Karpas-422 (cell line): ENCODE measurements around the gene GAB2. TPM values are rescaled to one million over a fixed set of nuclear protein-coding genes. Genes with fewer than 3 reads are reported as not detected.
"Not testable (repeated sequence)": the region's sequence is repeated elsewhere in the genome, so short reads cannot be mapped to it uniquely, and the experiment has no call there.

Source experiments
- DNase-seq: peaks from one replicate; pipeline ENCODE4 v3.0.0-alpha.2; 2015
- H2AFZ ChIP-seq: fragments of 200-600 bp; sonication (generic); 2 replicates; pipeline ENCODE4 v1.6.1; 2014; ENCODE audit warnings: antibody characterized with exemption, low read length, mixed read lengths
- H3K27ac ChIP-seq: fragments of 200-600 bp; sonication (generic); 2 replicates; pipeline ENCODE4 v1.5.1; 2014; ENCODE audit warnings: mild to moderate bottlenecking, low read length, moderate library complexity
- H3K27me3 ChIP-seq: fragments of 200-600 bp; sonication (generic); 2 replicates; pipeline ENCODE4 v1.6.1; 2014; ENCODE audit warnings: low read length, mixed read lengths
- H3K36me3 ChIP-seq: fragments of 200-600 bp; sonication (generic); 2 replicates; pipeline ENCODE4 v1.6.1; 2014; ENCODE audit warnings: low read length, mixed read lengths; ENCODE audit not compliant: insufficient read depth
- H3K4me1 ChIP-seq: fragments of 200-600 bp; sonication (generic); 2 replicates; pipeline ENCODE4 v1.6.1; 2014; ENCODE audit warnings: mild to moderate bottlenecking, low read length, mixed read lengths
- H3K4me2 ChIP-seq: fragments of 200-600 bp; sonication (generic); 2 replicates; pipeline ENCODE4 v1.6.1; 2014; ENCODE audit warnings: low read length, low read depth, mild to moderate bottlenecking; ENCODE audit not compliant: poor library complexity, severe bottlenecking
- H3K4me3 ChIP-seq: fragments of 200-600 bp; sonication (generic); 2 replicates; pipeline ENCODE4 v1.5.1; 2014; ENCODE audit warnings: mild to moderate bottlenecking, antibody characterized with exemption, low read length, mixed read lengths
- H3K79me2 ChIP-seq: fragments of 200-600 bp; sonication (generic); 2 replicates; pipeline ENCODE4 v1.6.1; 2014; ENCODE audit warnings: mild to moderate bottlenecking, low read length, mixed read lengths
- H3K9ac ChIP-seq: fragments of 200-600 bp; sonication (generic); 2 replicates; pipeline ENCODE4 v1.6.0; 2014; ENCODE audit warnings: low read length
- H3K9me2 ChIP-seq: fragments of 200-600 bp; sonication (generic), shearing (Covaris generic); replicated peaks from 2 replicates; pipeline ENCODE4 v1.6.0; 2014; ENCODE audit warnings: mild to moderate bottlenecking, low read length, moderate library complexity; ENCODE audit not compliant: insufficient read depth
- H3K9me3 ChIP-seq: fragments of 300-700, 200-600 bp; sonication (generic); 2 replicates; pipeline ENCODE4 v1.6.1; 2014; ENCODE audit warnings: low read length, mixed read lengths
- H4K20me1 ChIP-seq: fragments of 200-600 bp; sonication (generic); 2 replicates; pipeline ENCODE4 v1.6.1; 2014; ENCODE audit warnings: mild to moderate bottlenecking, antibody characterized with exemption, low read length, low read depth; ENCODE audit not compliant: insufficient read depth
- total RNA-seq: library from RNA; depleted of rRNA; stranded (reverse); fragments of >200 nt; shearing (Covaris generic); gene quantifications from 2 replicates; pipeline ENCODE4 v1.2.3, GENCODE V29; 2014; ENCODE audit warnings: low replicate concordance

The GAB2 gene
- total RNA-seq, 1 experiment from 2014 or later, result 2.7 TPM

DNA sequence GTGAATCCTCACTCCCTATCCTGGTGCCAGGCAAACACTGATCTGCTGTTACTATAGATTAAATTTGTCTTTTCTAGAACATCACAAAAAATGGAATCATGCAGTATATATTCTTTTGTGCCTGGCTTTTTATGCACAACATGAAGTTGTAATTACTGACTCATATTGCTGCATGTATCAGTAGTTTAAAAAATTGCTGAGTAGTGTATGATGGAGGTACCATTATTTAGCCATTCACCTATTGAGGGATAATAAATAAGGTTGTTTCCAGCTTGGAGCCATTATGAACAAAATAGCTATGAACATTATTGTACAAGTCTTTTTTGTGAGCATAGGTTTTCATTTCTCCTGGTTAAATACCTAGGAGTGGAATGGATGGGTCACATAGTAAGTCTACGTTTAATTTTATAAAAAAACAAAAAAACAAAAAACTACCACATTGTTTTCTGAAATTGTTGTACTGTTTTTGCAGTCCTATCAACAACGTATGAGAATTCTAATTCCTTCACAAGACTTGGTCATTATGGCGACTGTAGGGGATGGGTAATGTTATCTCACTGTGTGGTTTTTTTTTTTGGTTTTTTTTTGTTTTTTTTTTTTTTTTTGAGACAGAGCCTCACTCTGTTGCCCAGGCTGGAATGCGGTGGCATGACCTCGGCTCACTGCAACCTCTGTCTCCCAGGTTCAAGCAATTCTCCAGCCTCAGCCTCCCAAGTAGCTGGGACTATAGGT is 117.3 kb downstream of the GAB2 start:
- H3K27me3 ChIP-seq, result no peaks in the 10 kb centered on the region
- H3K36me3 ChIP-seq, result no peaks in the 10 kb centered on the region
- no peak overlapping the region for H2AFZ ChIP-seq
- H3K4me1 ChIP-seq, result peaks cover 5% of the 10 kb centered on the region
- no peaks in the 10 kb centered on the region for H4K20me1 ChIP-seq
- DNase-seq, result no peak
- no peak overlapping the region for H3K27ac ChIP-seq
- no peak overlapping the region for H3K4me3 ChIP-seq
- H3K4me2 ChIP-seq, result no peak overlapping the region
- H3K9ac ChIP-seq, result no peak overlapping the region
- H3K9me3 ChIP-seq, result no peaks in the 10 kb centered on the region
- H3K79me2 ChIP-seq, result no peaks in the 10 kb centered on the region
- H3K9me2 ChIP-seq, result no peaks in the 10 kb centered on the region

DNA sequence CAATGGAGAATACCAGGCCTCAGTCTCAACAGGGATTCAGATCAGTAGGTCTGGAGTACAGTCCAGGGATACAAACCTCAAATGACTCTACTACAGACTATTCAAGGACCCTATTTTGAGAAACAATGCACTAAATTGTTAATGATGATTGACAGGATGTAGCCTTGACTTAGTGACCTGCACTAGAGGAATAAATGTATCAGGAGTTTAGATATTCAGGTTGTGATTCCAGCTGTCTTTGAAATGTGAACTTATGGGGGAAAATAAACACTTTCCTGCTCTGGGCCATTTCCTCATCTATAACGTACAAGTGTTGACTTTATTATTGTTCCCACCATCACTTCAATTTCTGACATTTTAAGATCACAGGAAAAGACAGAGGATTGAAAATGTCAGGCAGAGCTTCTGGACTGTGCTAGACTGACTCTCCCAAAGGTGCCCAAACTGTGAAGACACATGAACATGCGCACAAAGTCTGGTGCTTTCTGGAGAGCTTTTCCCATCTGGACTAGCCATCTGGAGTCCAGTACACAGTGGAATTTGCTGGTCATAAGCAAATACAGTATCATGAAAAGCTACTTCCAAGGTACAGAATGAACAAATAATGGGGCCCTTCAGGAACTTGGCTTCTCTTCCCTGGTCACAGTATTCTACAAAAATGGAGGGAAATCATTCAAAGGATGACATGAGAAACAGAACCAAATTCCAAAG is 118.5 kb downstream of the GAB2 start:
- H3K79me2 ChIP-seq, result no peaks in the 10 kb centered on the region

DNA sequence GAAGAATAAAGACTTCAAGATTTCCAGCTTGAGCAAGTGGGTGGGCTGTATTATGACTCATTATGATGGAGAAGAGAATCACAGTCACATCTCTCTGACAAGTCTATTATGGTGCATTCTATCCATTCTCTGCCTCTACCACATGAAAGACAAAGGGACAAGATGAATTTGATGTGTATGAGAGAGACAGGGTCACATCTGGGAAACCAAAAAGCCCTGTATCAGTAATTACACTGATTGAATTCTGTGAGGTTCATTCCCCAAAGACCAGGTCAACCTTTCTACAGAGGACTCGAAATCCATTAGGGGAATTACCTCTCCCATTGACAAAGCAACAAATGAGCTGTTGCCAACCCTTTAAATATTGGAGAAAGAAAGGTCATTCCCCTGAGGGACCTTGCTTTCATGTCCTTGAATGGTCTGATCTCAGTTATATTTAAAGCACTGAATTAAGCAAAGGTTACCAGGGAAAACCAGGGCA is 119.3 kb downstream of the GAB2 start:
- Histone ChIP-seq H3K79me2 (no peaks in the 10 kb centered on the region), H3K9me2 (no peaks in the 10 kb centered on the region), H3K27ac (no peak overlapping the region), H3K36me3 (no peaks in the 10 kb centered on the region), H4K20me1 (no peaks in the 10 kb centered on the region), H2AFZ (no peak overlapping the region), H3K27me3 (no peaks in the 10 kb centered on the region), H3K9ac (no peak overlapping the region), H3K9me3 (no peaks in the 10 kb centered on the region), H3K4me1 (peaks cover 5% of the 10 kb centered on the region), H3K4me2 (no peak overlapping the region), H3K4me3 (no peak overlapping the region)
- DNase-seq, result no peak

More for the DNA sequence above, 118.5 kb downstream of the GAB2 start:
- Histone ChIP-seq H3K27me3 (no peaks in the 10 kb centered on the region), H3K36me3 (no peaks in the 10 kb centered on the region), H3K4me1 (peaks cover 5% of the 10 kb centered on the region), H3K9me3 (no peaks in the 10 kb centered on the region), H3K9ac (no peak overlapping the region), H2AFZ (no peak overlapping the region), H3K4me2 (no peak overlapping the region), H3K9me2 (no peaks in the 10 kb centered on the region), H3K27ac (no peak overlapping the region), H4K20me1 (no peaks in the 10 kb centered on the region), H3K4me3 (no peak overlapping the region)
- DNase-seq, result no peak

DNA sequence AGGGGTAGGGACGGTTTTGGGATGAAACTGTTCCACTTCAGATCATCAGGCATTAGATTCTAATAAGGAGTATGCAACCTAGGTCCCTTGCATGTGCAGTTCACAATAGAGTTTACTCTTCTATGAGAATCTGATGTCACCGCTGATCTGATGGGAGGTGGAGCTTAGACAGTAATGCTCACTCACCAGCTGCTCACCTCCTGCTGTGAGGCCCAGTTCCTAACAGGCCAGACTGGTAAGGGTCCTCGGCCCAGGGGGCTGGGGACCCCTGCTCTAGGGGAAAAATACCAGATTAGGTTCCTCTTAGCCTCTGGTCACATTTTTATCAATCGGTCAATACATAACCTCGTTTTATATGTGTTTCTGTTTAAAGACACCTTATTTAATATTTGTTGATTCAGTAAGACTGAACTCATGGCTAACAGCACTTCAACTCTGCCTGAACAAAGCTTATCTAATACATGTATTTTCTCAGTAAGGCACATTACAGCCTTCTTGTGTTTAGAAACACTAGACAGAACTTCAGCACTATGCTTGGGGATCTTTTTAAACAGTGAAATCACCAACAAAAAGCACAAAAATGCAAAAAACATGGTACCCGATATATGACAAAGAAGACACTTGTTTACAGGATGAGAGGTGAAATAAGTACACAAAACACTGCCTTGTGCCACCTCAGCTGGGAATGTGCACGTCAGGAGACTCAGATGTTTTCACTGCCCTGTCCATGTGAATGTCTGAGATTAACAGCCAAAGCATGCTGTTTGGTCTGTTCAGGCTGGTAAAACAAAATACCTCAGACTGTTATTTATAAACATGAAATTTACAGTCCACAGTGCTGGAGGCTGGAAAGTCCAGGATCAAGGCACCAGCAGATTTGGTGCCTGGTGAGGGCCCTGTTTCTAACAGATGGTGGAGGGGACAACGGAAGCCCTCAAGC is 121.4 kb downstream of the GAB2 start:
- no peaks in the 10 kb centered on the region for H3K27me3 ChIP-seq
- no peak overlapping the region for H2AFZ ChIP-seq
- H3K9ac ChIP-seq, result no peak overlapping the region
- no peaks in the 10 kb centered on the region for H3K9me3 ChIP-seq
- no peaks in the 10 kb centered on the region for H4K20me1 ChIP-seq
- H3K9me2 ChIP-seq, result no peaks in the 10 kb centered on the region
- no peak overlapping the region for H3K4me3 ChIP-seq
- no peaks in the 10 kb centered on the region for H3K4me1 ChIP-seq
- DNase-seq, result no peak
- no peak overlapping the region for H3K27ac ChIP-seq
- no peaks in the 10 kb centered on the region for H3K36me3 ChIP-seq
- no peak overlapping the region for H3K4me2 ChIP-seq
- H3K79me2 ChIP-seq, result no peaks in the 10 kb centered on the region

DNA sequence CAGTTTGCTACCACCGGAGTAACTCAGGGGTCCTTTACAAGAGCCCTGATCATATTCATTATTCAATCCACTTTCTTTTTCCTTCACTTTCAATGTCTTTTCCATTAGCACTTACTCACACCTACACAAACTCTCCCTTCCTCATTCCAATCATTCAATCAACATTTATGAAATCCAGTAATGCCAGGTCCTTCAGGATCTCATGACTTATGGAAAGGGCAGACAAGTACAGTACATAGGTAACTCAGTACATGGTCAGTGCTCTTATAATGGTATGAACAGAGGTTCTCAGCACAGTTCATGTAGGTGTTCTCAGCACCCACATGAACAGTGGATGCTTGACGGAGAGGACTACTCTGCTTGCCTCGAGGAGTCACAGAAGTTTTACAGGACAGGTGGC is 122.3 kb downstream of the GAB2 start:
- H3K4me1 ChIP-seq, result no peaks in the 10 kb centered on the region
- H3K79me2 ChIP-seq, result no peaks in the 10 kb centered on the region

DNA sequence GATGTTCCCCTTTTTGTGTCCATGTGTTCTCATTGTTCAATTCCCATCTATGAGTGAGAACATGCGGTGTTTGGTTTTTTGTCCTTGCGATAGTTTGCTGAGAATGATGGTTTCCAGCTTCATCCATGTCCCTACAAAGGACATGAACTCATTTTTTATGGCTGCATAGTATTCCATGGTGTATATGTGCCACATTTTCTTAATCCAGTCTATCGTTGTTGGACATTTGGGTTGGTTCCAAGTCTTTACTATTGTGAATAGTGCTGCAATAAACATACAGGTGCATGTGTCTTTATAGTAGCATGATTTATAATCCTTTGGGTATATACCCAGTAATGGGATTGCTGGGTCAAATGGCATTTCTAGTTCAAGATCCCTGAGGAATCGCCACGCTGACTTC is 123.5 kb downstream of the GAB2 start:
- not testable (repeated sequence) for H3K4me1 ChIP-seq, H2AFZ ChIP-seq, H3K36me3 ChIP-seq, H3K9ac ChIP-seq, H3K79me2 ChIP-seq, H3K4me2 ChIP-seq, H4K20me1 ChIP-seq, H3K9me3 ChIP-seq, H3K4me3 ChIP-seq, H3K9me2 ChIP-seq, H3K27me3 ChIP-seq, DNase-seq, H3K27ac ChIP-seq

More for the DNA sequence above, 122.3 kb downstream of the GAB2 start:
- no peaks in the 10 kb centered on the region for H4K20me1 ChIP-seq
- H3K9me2 ChIP-seq, result no peaks in the 10 kb centered on the region
- DNase-seq, result no peak
- no peak overlapping the region for H3K27ac ChIP-seq
- H3K4me2 ChIP-seq, result no peak overlapping the region
- no peaks in the 10 kb centered on the region for H3K9me3 ChIP-seq
- no peak overlapping the region for H3K9ac ChIP-seq
- no peaks in the 10 kb centered on the region for H3K27me3 ChIP-seq
- H3K36me3 ChIP-seq, result no peaks in the 10 kb centered on the region
- H2AFZ ChIP-seq, result no peak overlapping the region
- H3K4me3 ChIP-seq, result no peak overlapping the region

DNA sequence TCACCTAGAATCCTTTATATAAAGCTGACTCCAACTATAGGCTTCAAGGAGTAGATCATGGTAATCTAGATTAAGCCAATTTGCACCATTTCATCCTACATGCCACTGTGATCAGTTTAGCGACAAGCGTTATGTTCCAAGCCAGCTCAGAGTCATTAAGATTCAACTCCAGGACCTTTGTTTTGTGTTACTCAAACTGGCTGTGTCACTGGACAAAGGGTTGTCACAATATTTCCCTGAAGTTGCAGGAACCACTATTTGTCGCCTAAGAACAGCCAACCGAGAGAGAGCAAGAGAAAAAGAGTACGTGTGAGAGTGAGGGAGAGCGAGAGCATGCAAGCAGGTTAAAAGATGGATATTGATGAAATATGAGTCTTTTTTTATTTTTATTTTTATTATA is 124.1 kb downstream of the GAB2 start:
- no peaks in the 10 kb centered on the region for H3K36me3 ChIP-seq
- DNase-seq, result no peak
- H3K4me1 ChIP-seq, result no peaks in the 10 kb centered on the region
- H3K27me3 ChIP-seq, result no peaks in the 10 kb centered on the region
- H3K27ac ChIP-seq, result no peak overlapping the region
- no peaks in the 10 kb centered on the region for H3K79me2 ChIP-seq
- H2AFZ ChIP-seq, result no peak overlapping the region
- H3K4me2 ChIP-seq, result no peak overlapping the region
- no peak overlapping the region for H3K9ac ChIP-seq
- no peaks in the 10 kb centered on the region for H3K9me3 ChIP-seq
- H3K4me3 ChIP-seq, result no peak overlapping the region
- H3K9me2 ChIP-seq, result no peaks in the 10 kb centered on the region
- no peaks in the 10 kb centered on the region for H4K20me1 ChIP-seq
